ENCODE measurements around the gene ZYX. TPM values are rescaled to one million over a fixed set of nuclear protein-coding genes. Genes with fewer than 3 reads are reported as not detected.

Gene ZYX
- total RNA-seq, 4 donors from 2014 or later = 46.3 to 73.0 (median 59.3) TPM

DNA sequence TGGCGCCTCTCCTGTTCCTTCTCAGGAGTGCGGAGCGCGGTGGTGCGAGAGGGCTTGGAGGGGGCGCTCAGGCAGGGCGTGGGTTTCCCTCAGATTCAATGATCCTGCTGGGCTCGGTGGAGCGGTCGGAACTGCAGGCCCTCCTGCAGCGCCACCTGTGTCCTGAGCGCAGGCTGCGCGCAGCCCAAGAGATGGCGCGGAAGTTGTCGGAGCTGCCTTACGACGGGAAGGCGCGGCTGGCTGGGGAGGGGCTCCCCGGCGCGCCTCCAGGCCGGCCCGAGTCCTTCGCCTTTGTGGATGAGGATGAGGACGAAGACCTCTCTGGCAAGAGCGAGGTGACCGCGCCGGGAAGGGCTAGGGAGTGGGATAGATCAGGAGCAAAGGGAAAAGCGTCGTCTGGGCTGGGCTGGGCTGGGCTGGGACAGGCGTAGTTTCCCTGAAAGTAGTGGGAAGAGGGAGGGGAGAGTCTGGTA is 35.7 kb upstream of the ZYX start:
- no peak for TF ChIP-seq EP300 (IDR thresholded peaks at IDR 0.05)
- TF ChIP-seq, protein P1, sequence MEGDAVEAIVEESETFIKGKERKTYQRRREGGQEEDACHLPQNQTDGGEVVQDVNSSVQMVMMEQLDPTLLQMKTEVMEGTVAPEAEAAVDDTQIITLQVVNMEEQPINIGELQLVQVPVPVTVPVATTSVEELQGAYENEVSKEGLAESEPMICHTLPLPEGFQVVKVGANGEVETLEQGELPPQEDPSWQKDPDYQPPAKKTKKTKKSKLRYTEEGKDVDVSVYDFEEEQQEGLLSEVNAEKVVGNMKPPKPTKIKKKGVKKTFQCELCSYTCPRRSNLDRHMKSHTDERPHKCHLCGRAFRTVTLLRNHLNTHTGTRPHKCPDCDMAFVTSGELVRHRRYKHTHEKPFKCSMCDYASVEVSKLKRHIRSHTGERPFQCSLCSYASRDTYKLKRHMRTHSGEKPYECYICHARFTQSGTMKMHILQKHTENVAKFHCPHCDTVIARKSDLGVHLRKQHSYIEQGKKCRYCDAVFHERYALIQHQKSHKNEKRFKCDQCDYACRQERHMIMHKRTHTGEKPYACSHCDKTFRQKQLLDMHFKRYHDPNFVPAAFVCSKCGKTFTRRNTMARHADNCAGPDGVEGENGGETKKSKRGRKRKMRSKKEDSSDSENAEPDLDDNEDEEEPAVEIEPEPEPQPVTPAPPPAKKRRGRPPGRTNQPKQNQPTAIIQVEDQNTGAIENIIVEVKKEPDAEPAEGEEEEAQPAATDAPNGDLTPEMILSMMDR (IDR thresholded peaks at IDR 0.05) = peak in 1 of 2 donors; percentile 55
- Histone ChIP-seq H3K27ac (no peak overlapping the region), H3K27me3 (peaks cover 18% of the 10 kb centered on the region), H3K4me3 (peak overlapping the region; percentile 23), H3K36me3 (no peaks in the 10 kb centered on the region), H3K9me3 (no peaks in the 10 kb centered on the region), H3K4me1 (peaks cover 5% of the 10 kb centered on the region)
- DNase-seq (ENCODE audit: low spot score in 2 of 2) = no peak
- 9% methylated on average over 33 of the region's 35 CpGs for whole genome bisulfite sequencing

DNA sequence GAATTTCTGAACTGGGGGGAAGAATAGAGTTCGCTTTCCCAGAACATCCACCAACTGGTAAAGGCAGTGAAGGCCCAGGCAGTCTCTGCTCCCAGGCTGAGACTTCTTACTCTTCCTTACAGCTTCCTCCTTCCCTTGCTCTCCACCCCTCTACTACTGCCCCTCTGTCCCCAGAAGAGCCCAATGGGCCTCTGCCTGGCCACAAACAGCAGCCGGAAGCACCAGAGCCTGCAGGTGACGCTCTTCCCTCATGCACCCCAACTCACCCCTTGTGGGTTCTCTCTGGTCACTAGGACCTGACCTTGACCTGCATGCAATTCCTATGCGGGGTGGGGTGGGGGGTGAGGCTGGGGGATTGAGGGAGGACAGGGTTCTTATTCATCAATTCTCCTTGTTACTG is 35.1 kb upstream of the ZYX start:
- WGBS = 86% methylated on average over 4 of the region's 4 CpGs
- H3K27me3 ChIP-seq = peaks cover 21% of the 10 kb centered on the region
- no peak overlapping the region for H3K27ac ChIP-seq
- H3K36me3 ChIP-seq = no peaks in the 10 kb centered on the region
- H3K9me3 ChIP-seq = no peaks in the 10 kb centered on the region
- DNase-seq (ENCODE audit: low spot score in 2 of 2) = no peak
- peaks cover 5% of the 10 kb centered on the region for H3K4me1 ChIP-seq
- H3K4me3 ChIP-seq = no peak overlapping the region
- TF ChIP-seq, protein P1 (IDR thresholded peaks at IDR 0.05) = no peak
- TF ChIP-seq POLR2AphosphoS5 (IDR thresholded peaks at IDR 0.05) (no peak), EP300 (IDR thresholded peaks at IDR 0.05) (no peak), POLR2A (IDR thresholded peaks at IDR 0.05) (no peak)

DNA sequence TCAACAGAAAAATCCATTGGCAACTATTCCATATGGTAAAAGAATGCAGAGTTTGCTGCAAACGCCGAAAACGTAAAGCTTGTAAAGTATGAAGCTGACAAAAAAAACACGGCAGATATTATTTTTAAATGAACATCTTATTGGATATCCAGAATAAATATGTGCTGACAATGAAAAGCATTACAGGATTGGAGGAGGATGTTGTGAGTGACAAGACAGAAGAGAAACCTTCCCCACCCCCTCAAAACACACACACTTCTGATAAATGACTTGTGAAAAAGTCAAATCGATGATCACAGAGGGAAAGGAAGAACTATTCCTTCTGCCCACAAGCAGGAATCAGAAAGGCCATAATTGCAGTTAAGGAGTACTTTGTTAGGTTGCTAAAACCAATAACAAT is 33.2 kb upstream of the ZYX start:
- Histone ChIP-seq H3K4me3 (no peak overlapping the region), H3K4me1 (peaks cover 5% of the 10 kb centered on the region), H3K27ac (no peak overlapping the region), H3K9me3 (no peaks in the 10 kb centered on the region), H3K27me3 (peaks cover 29% of the 10 kb centered on the region), H3K36me3 (no peaks in the 10 kb centered on the region)
- 55% methylated on average over 5 of the region's 5 CpGs for WGBS
- DNase-seq (ENCODE audit: low spot score in 2 of 2) = no peak
- TF ChIP-seq POLR2A (IDR thresholded peaks at IDR 0.05) (no peak), POLR2AphosphoS5 (IDR thresholded peaks at IDR 0.05) (no peak), EP300 (IDR thresholded peaks at IDR 0.05) (no peak)
- TF ChIP-seq, protein P1 (IDR thresholded peaks at IDR 0.05) = no peak

DNA sequence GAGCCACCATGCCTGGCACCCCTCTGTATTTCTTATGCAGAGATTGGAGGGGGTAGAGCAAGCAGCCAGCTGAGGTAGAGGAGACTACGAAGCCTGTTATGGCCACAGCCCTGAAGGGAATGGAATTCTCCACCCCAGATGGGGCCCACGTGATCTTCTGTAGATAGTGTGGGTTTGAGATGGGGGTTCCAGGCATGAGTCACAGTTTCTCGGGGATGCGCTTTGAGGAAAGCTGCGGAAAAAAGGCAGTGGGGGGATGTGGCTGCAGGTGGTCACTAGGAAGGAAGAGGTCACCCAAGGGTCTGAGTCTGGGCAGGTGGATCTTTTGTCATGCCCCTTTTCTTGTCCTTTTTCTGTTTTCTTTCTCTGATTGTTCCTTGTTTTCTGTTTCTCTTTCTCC is 30.1 kb upstream of the ZYX start:
- DNase-seq (ENCODE audit: low spot score in 2 of 2) = no peak
- TF ChIP-seq POLR2AphosphoS5 (IDR thresholded peaks at IDR 0.05) = no peak
- no peak for TF ChIP-seq POLR2A (IDR thresholded peaks at IDR 0.05)
- TF ChIP-seq, protein P1 (IDR thresholded peaks at IDR 0.05) = no peak
- TF ChIP-seq EP300 (IDR thresholded peaks at IDR 0.05) = no peak
- Histone ChIP-seq H3K36me3 (no peaks in the 10 kb centered on the region), H3K27me3 (peaks cover 25% of the 10 kb centered on the region), H3K9me3 (no peaks in the 10 kb centered on the region), H3K4me3 (no peak overlapping the region), H3K27ac (no peak overlapping the region), H3K4me1 (no peaks in the 10 kb centered on the region)
- WGBS = 49% methylated on average over 5 of the region's 5 CpGs

DNA sequence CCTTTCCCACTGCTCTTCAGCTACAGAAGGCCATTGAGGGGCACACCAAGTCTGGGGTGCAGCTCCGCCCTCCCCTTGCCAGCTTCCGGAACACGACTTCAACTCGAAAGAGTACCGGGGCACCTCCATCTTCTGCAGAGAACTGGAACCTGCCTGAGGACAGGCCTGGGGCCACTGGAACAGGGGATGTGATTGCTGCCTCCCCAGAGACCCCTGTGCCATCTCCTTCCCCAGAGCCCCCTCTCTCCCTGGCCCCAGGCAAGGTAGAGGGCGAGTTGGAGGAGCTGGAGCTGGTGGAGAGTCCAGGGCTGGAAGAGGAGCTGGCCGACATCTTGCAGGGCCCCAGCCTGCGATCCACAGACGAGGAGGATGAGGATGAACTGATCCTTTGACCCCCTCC is 29.6 kb upstream of the ZYX start:
- Histone ChIP-seq H3K27ac (no peak overlapping the region), H3K4me3 (no peak overlapping the region), H3K4me1 (no peaks in the 10 kb centered on the region), H3K27me3 (peaks cover 20% of the 10 kb centered on the region), H3K9me3 (no peaks in the 10 kb centered on the region), H3K36me3 (no peaks in the 10 kb centered on the region)
- TF ChIP-seq EP300 (IDR thresholded peaks at IDR 0.05) = no peak
- TF ChIP-seq, protein P1 (IDR thresholded peaks at IDR 0.05) = no peak
- no peak for TF ChIP-seq POLR2AphosphoS5 (IDR thresholded peaks at IDR 0.05)
- no peak for TF ChIP-seq POLR2A (IDR thresholded peaks at IDR 0.05)
- WGBS = 83% methylated on average over 9 of the region's 9 CpGs
- DNase-seq (ENCODE audit: low spot score in 2 of 2) = no peak

Measured in suprapubic skin (tissue), 4 donors.